Medulla oblongata (tissue), 1 donor: ENCODE data around the gene DGKG.

Experiments
- DNase-seq: peaks from one replicate; pipeline ENCODE4 v3.0.0-alpha.2; 2015; ENCODE audit errors: extremely low spot score

DGKG gene

GRCh38 chr3:186318135-186318534 lies 43.9 kb downstream of the DGKG start:
- DNase-seq, result no peak

DNA sequence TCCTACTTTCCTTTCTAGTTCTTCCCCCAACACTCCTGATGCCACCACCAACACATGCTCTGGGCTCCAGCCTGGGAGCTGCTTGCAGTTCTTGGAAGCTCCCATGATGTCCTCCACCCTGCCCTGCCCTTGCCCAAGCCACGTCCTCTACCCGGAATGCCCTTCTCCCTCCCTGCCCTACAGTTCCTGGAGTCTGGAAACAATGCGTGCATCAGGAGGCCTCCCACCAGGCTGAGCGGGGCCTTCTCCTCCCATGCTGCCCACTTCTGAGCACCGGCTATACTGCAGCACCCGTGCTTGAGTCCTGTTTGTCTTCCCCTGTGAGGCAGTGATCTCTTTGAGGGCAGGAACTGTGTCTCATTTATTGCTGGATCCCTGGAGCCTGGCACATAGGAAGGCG lies 44.6 kb downstream of the DGKG start:
- no peak for DNase-seq

DNA sequence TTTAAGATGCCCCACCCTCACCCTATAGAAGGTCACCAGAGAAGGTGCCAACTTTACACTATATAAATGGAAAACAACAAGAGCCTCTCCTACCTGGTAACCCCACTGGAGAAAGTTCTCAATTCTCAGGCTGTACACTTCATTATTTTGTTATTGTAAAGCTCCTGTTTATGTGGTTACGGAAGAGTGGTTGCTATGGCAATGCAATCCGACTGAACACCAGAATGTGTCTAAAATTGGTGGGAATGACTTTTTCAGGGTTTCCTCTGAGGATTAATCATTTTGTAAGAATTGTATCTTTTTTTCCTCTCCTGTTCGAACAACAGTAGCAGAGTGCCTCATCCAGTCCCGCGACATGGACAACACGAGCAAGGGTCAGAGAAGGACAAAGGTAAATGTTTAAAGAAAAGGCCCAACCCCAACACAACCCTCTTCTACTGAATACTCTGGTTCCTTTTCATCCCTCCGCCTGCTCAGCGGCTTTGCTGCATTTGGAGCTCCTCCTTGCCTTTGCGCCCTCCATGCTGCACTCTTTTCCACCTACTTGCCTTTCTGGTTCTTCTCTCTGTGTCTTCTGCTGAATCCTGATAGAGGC lies 45.3 kb downstream of the DGKG start:
- DNase-seq, result no peak

GRCh38 chr3:186315581-186316354 lies 46.3 kb downstream of the DGKG start:
- DNase-seq, result no peak

DNA sequence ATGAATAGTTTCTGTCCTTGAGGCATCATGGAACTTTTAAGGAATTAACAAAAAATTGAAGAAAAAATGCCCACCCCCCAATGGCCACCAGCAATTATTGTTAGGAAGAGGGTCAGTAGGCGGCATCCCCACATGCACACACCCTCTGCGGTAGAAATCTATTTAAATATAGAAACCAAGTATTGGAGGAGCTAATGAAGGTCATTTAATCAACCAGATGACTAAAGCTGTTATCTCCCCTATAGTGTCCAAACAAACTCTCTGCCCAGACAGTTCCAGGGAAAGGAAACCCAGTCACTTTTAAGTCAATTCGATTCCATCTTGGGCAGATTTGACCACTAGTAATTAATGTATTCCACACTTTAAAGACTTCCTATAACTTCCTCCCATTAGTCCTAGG lies 47.1 kb downstream of the DGKG start:
- DNase-seq, result no peak

DNA sequence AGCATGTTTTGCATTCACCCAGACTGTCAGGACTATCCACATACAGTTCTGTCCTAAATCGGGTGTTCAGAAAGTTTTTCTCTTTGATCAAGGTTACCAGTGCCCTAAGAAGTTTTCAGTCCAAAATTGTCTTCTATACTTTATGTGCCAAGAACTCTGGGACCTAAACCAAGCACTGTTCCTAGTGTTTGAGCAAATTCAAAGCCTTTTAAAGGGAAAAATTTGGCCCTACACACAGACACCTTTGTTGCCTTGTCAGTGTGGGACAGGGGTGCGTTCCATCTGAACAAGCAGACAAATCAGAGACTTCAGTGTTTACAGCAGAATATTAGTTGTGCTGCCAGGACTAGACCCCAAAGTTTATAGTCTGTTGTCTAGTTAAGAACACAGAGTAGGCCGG lies 50.6 kb downstream of the DGKG start:
- DNase-seq, result peak; percentile 64

- DNase-seq, result no peak
Measured at GRCh38 chr3:186308549-186308948, 53.5 kb downstream of the DGKG start.

GRCh38 chr3:186307594-186308221 lies 54.3 kb downstream of the DGKG start:
- DNase-seq, result no peak

- no peak for DNase-seq
Measured at GRCh38 chr3:186305286-186305685, 56.7 kb downstream of the DGKG start.

GRCh38 chr3:186303965-186304364 lies 58.1 kb downstream of the DGKG start:
- no peak for DNase-seq

DNA sequence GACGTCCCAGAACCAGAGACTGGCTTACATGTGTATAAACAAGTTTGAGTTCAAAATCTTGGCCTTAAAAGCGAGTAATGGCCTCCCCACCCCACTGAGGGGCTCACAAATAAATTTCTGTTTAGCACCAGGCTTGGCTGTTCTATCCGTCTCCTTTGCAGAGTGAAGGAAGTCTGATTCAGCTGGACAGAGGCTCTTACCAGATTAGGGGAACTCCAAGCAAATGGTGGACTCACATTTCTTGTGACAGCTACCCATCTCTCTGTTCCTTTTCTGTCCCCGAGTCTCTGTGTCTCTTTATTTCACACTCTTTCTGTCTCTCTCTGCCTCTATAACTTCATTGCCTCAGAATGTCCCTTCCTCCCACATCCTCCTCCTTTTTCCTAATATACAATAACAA lies 62.7 kb downstream of the DGKG start:
- DNase-seq, result no peak

DNA sequence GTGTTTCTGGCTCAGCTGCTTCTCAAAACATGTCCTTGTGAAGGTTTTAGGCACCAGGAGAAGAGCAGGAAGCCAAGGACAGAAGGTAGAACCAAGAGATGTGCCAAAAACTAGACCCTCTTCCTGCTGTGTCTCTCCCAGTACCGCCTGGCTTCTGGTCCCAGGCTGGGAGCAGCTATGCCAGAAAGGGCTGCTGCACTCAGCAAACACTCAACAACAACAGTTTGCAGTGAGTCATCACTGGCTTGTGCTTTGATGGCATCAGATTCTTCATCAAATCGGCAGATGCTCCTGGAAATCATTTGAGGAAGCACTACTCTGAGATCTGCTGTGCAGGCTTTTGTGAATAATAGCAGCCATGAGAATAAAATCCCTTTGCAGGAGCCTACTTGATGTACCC lies 63.2 kb downstream of the DGKG start:
- DNase-seq, result no peak

DNA sequence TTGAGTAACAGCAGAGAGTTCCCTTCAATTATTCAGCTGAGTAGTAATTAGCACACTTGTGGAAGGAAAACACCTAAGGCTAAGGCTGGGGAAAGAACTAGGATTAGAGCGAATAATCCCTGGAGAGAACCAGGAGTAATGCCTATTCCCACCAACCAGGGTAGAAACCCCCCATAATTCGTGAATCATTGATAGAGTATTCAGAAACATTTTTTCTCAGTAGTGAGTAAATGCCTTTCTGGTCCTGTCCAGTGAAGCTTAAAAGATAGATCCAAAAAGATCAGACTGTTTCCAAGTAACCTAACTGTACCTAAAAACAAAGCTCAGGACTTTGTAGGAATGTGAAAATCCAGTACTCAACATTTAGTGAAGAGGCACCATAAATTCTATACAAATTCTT lies 71.2 kb downstream of the DGKG start:
- DNase-seq, result no peak

DNA sequence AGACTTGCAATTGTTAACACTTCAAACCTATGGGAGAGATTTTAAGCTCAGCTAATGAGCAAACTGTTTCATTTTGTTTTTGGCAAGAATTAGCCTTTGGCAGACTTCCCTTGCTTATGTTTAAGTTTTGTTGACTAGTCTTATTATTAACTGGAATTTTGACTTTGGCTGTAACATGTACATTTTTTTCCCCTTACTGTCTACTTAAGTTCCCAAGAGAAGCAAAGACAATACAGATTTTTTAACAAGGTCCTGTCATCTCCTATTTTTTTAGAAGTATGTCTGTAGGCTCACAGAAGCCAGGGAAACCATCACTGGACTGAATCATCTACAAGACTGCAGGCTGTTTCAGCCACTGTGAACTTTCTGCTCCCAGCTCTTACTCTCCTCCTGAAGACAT lies 74.3 kb downstream of the DGKG start:
- DNase-seq, result no peak

DNA sequence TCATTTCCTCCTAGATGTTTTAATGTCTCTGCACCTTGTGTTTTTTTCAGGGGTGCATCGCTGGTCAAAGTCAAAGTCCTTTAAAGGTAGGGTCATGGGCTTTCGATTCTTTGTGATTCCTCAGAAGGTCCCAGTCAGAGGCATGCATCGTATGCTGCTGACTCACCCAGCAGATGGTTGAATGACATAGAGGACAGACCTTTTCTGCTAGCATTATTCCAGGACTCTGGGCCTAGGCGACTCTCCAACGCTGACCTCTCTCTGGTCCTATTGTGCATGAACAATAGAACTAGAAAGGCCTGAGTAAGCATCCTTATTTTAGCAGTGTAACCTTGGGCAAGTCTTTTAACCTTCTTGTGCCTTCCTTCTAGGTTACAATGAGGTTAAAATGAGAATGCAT lies 75.9 kb downstream of the DGKG start:
- DNase-seq, result no peak

GRCh38 chr3:186284661-186285060 lies 77.4 kb downstream of the DGKG start:
- DNase-seq, result no peak

GRCh38 chr3:186284349-186284652 lies 77.7 kb downstream of the DGKG start:
- DNase-seq, result no peak

- no peak for DNase-seq
Measured at GRCh38 chr3:186283651-186284348, 78.2 kb downstream of the DGKG start.

DNA sequence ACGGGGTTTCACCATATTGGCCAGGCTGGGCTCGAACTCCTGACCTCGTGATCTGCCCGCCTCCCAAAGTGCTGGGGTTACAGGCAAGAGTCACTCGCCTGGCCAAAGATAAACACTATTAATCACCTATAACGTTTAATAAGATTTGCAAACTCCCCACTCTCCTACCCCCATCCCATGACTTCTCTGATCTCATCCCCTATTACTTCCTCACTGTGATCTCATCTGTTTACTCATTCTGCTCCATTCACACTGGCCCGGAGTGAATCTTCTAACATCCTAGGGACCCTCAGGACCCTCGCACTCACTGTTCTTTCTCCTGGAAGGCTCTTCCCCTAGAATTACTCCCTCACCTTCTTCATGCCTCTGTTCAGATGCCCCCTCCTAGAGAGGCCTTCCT lies 78.9 kb downstream of the DGKG start:
- no peak for DNase-seq

- no peak for DNase-seq
Measured at GRCh38 chr3:186281176-186281575, 80.9 kb downstream of the DGKG start.

- DNase-seq, result no peak
Measured at GRCh38 chr3:186280737-186281136, 81.3 kb downstream of the DGKG start.

GRCh38 chr3:186277268-186277909 lies 84.6 kb downstream of the DGKG start:
- peak; percentile 40 for DNase-seq
